ENCODE measurements around the gene SYNE2.

DNA sequence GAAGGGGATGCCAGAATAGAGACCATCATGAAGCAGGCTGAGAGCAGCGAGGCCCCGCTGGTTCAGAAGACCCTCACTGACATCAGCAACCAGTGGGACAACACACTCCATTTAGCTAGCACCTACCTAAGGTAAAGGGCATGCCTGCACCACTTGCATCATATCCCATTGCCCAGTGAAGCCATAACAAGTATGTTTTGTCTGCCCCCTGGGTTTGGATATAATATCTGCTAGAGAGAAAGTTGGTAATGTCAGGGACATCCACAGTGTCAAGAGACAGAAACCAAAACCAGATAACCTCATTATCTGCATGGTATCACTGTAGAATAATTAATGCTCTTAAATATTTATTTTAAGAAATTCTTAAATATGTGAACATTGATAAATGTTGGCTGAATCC is 173.8 kb downstream of the SYNE2 start:
- TF ChIP-seq CTCF (conservative IDR thresholded peaks at IDR 0.05), result no peak
- TF ChIP-seq EZH2 (IDR thresholded peaks at IDR 0.05; ENCODE audit: low read depth), result no peak

Data from PC-9 (cell line).